KG1 (cell line): ENCODE results near the gene SHKBP1.
"Not testable (repeated sequence)": the region's sequence is repeated elsewhere in the genome, so short reads cannot be mapped to it uniquely, and the experiment has no call there.

Source experiments
- DNase-seq: peaks from one replicate; lab custom pipeline; 2025; lab: John Stamatoyannopoulos, UW

Gene SHKBP1

GRCh38 chr19:40576585-40577451, at the start of gene SHKBP1:
TSS of gene SHKBP1 (plus strand) at chr19:40576873. CDS start at chr19:40576900, 27 bp downstream.
- DNase-seq = peak; percentile 90

- DNase-seq = no peak
These were observed 48.6 kb upstream of the SHKBP1 start for GRCh38 chr19:40528078-40528477.

- DNase-seq = no peak
These were observed 48.1 kb upstream of the SHKBP1 start for GRCh38 chr19:40528533-40529092.

GRCh38 chr19:40529093-40529954, 47.3 kb upstream of the SHKBP1 start:
- DNase-seq = peak; percentile 6

GRCh38 chr19:40530091-40530901, 46.4 kb upstream of the SHKBP1 start:
- no peak for DNase-seq

- DNase-seq = no peak
These were observed 43.2 kb upstream of the SHKBP1 start for GRCh38 chr19:40533508-40533907.

- DNase-seq = no peak
These were observed 42.5 kb upstream of the SHKBP1 start for GRCh38 chr19:40534148-40534547.

- DNase-seq = no peak
These were observed 37.6 kb upstream of the SHKBP1 start for GRCh38 chr19:40539070-40539469.

GRCh38 chr19:40542202-40542859, 34.3 kb upstream of the SHKBP1 start:
- no peak for DNase-seq

- no peak for DNase-seq
These were observed 33.6 kb upstream of the SHKBP1 start for GRCh38 chr19:40543029-40543597.

GRCh38 chr19:40546153-40546841, 30.4 kb upstream of the SHKBP1 start:
- DNase-seq = not testable (repeated sequence)

- not testable (repeated sequence) for DNase-seq
These were observed 29.5 kb upstream of the SHKBP1 start for GRCh38 chr19:40547190-40547589.

GRCh38 chr19:40547836-40548235, 28.8 kb upstream of the SHKBP1 start:
- no peak for DNase-seq

- DNase-seq = no peak
These were observed 27.5 kb upstream of the SHKBP1 start for GRCh38 chr19:40549007-40549708.

- DNase-seq = no peak
These were observed 25.7 kb upstream of the SHKBP1 start for GRCh38 chr19:40550951-40551350.

- no peak for DNase-seq
These were observed 23.8 kb upstream of the SHKBP1 start for GRCh38 chr19:40552848-40553247.

GRCh38 chr19:40553885-40554857, 22.5 kb upstream of the SHKBP1 start:
- DNase-seq = no peak

- DNase-seq = no peak
These were observed 20.5 kb upstream of the SHKBP1 start for GRCh38 chr19:40555978-40556689.
